ENCODE measurements around the gene OCA2.

DNA sequence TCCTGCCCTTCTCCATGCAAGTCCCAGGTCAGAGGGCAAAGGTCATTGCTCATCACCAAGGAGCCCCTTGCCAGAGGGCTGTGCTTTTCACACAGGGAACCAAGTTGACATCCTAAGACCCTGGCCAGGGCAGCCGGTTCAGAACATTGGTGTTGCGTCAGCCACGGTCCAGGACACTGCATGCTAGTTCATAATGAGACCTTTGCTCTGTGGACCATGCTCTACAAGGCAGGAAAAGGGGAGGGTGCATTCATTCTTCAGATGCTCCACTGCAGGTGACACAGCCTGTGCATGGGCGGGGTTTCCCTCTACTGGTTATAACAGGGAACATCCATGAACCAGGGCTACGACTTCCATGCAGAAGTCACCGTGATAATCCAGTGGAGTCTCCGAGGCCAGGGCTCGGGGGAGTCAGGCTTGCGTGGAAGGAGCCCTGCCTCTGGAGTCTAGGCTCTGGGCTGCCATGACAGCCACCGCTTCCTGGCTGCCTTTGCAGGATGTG lies 81.6 kb downstream of the OCA2 start:
- TF ChIP-seq EZH2 (IDR thresholded peaks at IDR 0.05; ENCODE audit: insufficient read depth, poor library complexity, severe bottlenecking) (no peak), EZH2phosphoT487 (IDR thresholded peaks at IDR 0.05; ENCODE audit: insufficient read depth, low read depth) (no peak)

All from GM23248 (cell line).